Caco-2 (cell line): ENCODE results near the gene ZNF674. TPM values are rescaled to one million over a fixed set of nuclear protein-coding genes. Genes with fewer than 3 reads are reported as not detected.

ENCODE experiments used
- BruUV-seq: library from RNA; stranded (reverse); fragments of 400-500 nt; replicated peaks from 2 replicates; lab custom pipeline; 2021; lab: Mats Ljungman, UMichigan
- CTCF ChIA-PET: fragments of 300-600 bp; sonication (Branson Sonifier 250); formaldehyde crosslinking; loops from one replicate; lab custom pipeline; 2022; ENCODE audit warnings: antibody characterized with exemption; lab: Charles Lee
- POLR2A ChIA-PET: fragments of 300-600 bp; sonication (Branson Sonifier 250); formaldehyde crosslinking; loops from one replicate; lab custom pipeline; 2022; ENCODE audit warnings: antibody characterized with exemption; lab: Charles Lee
- DNase-seq, 2 experiments: peaks; one replicate each; pipeline versions ENCODE4 v3.0.0 to v3.0.0-alpha.2; 2020 to 2022
- H3K27me3 ChIP-seq: replicated peaks from 2 replicates; pipeline ENCODE4 v1.6.0; 2011; ENCODE audit warnings: low read length; ENCODE audit not compliant: control insufficient read depth, insufficient read depth
- H3K36me3 ChIP-seq: 2 replicates; pipeline ENCODE4 v1.5.1; 2011; ENCODE audit warnings: low read length; ENCODE audit not compliant: control insufficient read depth, insufficient read depth
- H3K4me1 ChIP-seq: fragments of 250-450 bp; sonication (Bioruptor Pico); 2 replicates; pipeline ENCODE4 v1.5.1; 2020; ENCODE audit warnings: mild to moderate bottlenecking
- H3K4me3 ChIP-seq: 2 replicates; pipeline ENCODE4 v1.5.1; 2011; ENCODE audit warnings: low read depth, mild to moderate bottlenecking, control low read depth, low read length
- H3K9me3 ChIP-seq: fragments of 250-450 bp; sonication (Bioruptor Pico); 2 replicates; pipeline ENCODE4 v1.5.1; 2020; ENCODE audit warnings: mild to moderate bottlenecking, moderate library complexity
- H3K27ac Mint-ChIP-seq: one replicate; pipeline ENCODE4 v1.8.0; 2022; ENCODE audit warnings: mixed read lengths; ENCODE audit not compliant: unreplicated experiment
- H3K27me3 Mint-ChIP-seq: one replicate; pipeline ENCODE4 v1.8.0; 2022; ENCODE audit warnings: mixed read lengths; ENCODE audit not compliant: insufficient read depth, unreplicated experiment
- H3K36me3 Mint-ChIP-seq: one replicate; pipeline ENCODE4 v1.8.0; 2022; ENCODE audit warnings: mild to moderate bottlenecking, mixed read lengths; ENCODE audit not compliant: insufficient read depth, unreplicated experiment
- H3K4me1 Mint-ChIP-seq: one replicate; pipeline ENCODE4 v1.8.0; 2022; ENCODE audit warnings: low read depth, mixed read lengths; ENCODE audit not compliant: unreplicated experiment
- H3K4me3 Mint-ChIP-seq: one replicate; pipeline ENCODE4 v1.8.0; 2022; ENCODE audit warnings: mild to moderate bottlenecking, moderate library complexity, mixed read lengths; ENCODE audit not compliant: unreplicated experiment
- H3K9me3 Mint-ChIP-seq: one replicate; pipeline ENCODE4 v1.8.0; 2022; ENCODE audit warnings: mixed read lengths; ENCODE audit not compliant: unreplicated experiment
- intact Hi-C: fragments of 100-400 bp; cut with micrococcal nuclease; formaldehyde crosslinking; loops from one replicate; pipeline ENCODE4 v1.10.0; 2022; ENCODE audit not compliant: unreplicated experiment
- total RNA-seq: library from RNA; stranded (reverse); gene quantifications from 2 replicates; pipeline ENCODE4 v1.2.3, GENCODE V29; 2022
- TF ChIP-seq, protein P1 (sequence below), 2 experiments: fragments of 200-600 bp in 1 of 2; IDR thresholded peaks; 1 replicate in 1 of 2; 2 replicates in 1 of 2; pipeline versions ENCODE4 v1.5.1 to v1.8.0; 2011 to 2022; ENCODE audit warnings: antibody characterized with exemption in 1 of 2, control low read depth in 1 of 2, inconsistent platforms in 1 of 2, low read depth in 1 of 2, low read length in 1 of 2, mild to moderate bottlenecking in 1 of 2, moderate library complexity in 1 of 2; ENCODE audit not compliant: insufficient read depth in 1 of 2, severe bottlenecking in 1 of 2, unreplicated experiment in 1 of 2

Gene ZNF674
- total RNA-seq, 1 experiment from 2014 or later, result 4.6 TPM

DNA sequence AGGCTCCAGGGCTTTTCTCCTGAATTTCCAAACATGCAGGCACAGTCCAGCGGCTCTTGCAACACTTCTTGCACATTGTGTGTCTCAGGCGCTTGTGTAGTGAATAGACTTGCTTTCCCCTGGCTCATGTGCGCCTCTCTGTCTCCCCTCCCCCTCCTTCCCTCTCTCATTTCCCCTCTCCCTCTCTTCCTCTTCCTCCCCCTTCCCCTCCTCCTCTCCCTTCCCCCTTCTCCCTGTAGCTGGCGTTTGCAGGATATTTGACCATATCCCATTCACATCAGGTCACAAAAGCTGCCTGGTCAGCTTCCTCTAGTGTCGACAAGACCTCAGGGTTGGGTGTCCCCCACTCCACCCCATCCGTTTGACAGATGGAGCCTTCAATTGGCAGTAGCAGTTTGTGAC is 30.8 kb upstream of the ZNF674 start:
- ChIA-PET CTCF (no interaction called here), POLR2A (no interaction called here)
- Mint-ChIP-seq H3K27ac (no peak overlapping the region), H3K4me1 (peaks cover 7% of the 10 kb centered on the region), H3K9me3 (no peaks in the 10 kb centered on the region), H3K4me3 (no peak overlapping the region), H3K27me3 (no peaks in the 10 kb centered on the region), H3K36me3 (peaks cover 12% of the 10 kb centered on the region)
- no peaks in the 10 kb centered on the region for H3K27me3 ChIP-seq
- H3K4me3 ChIP-seq, result peak overlapping the region; percentile 5
- no peaks in the 10 kb centered on the region for H3K9me3 ChIP-seq
- intact Hi-C loops, result no loop called here
- no TSS peak for BruUV-seq
- no peak for DNase-seq
- TF ChIP-seq, protein P1, sequence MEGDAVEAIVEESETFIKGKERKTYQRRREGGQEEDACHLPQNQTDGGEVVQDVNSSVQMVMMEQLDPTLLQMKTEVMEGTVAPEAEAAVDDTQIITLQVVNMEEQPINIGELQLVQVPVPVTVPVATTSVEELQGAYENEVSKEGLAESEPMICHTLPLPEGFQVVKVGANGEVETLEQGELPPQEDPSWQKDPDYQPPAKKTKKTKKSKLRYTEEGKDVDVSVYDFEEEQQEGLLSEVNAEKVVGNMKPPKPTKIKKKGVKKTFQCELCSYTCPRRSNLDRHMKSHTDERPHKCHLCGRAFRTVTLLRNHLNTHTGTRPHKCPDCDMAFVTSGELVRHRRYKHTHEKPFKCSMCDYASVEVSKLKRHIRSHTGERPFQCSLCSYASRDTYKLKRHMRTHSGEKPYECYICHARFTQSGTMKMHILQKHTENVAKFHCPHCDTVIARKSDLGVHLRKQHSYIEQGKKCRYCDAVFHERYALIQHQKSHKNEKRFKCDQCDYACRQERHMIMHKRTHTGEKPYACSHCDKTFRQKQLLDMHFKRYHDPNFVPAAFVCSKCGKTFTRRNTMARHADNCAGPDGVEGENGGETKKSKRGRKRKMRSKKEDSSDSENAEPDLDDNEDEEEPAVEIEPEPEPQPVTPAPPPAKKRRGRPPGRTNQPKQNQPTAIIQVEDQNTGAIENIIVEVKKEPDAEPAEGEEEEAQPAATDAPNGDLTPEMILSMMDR (IDR thresholded peaks at IDR 0.05; ENCODE audit: insufficient read depth in 1 of 2, low read depth in 1 of 2, low read length in 1 of 2, severe bottlenecking in 1 of 2, unreplicated experiment in 1 of 2), result no peak
- no peaks in the 10 kb centered on the region for H3K36me3 ChIP-seq
- no peaks in the 10 kb centered on the region; the same call in 1 of the 2 replicates for H3K4me1 ChIP-seq

DNA sequence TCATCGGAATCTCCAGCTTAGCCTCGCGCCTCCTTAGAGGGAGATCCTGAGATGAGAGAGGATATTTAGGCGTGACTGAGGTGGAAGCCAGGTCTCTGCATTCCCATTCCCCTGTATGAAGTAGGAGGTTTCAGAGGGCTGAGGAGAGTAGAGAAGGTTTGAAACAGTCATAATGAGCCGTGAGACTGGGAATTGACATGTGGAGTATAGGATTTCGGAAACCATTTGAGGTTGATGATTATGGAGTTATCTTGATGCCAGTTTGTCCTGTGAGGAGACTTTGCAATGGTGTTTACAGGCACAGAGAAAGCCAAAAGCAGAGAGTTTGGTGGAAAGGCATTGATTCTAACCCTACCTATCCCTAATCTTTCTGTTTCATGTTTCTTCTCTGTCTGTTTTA is 30.4 kb upstream of the ZNF674 start:
- Histone ChIP-seq H3K36me3 (no peaks in the 10 kb centered on the region), H3K4me3 (no peak overlapping the region), H3K4me1 (no peaks in the 10 kb centered on the region; the same call in 1 of the 2 replicates), H3K9me3 (no peaks in the 10 kb centered on the region), H3K27me3 (no peaks in the 10 kb centered on the region)
- ChIA-PET POLR2A (no interaction called here), CTCF (no interaction called here)
- TF ChIP-seq, protein P1 (IDR thresholded peaks at IDR 0.05; ENCODE audit: insufficient read depth in 1 of 2, low read depth in 1 of 2, low read length in 1 of 2, severe bottlenecking in 1 of 2, unreplicated experiment in 1 of 2), result no peak
- Mint-ChIP-seq H3K4me3 (no peak overlapping the region), H3K36me3 (peaks cover 12% of the 10 kb centered on the region), H3K27me3 (no peaks in the 10 kb centered on the region), H3K4me1 (peaks cover 7% of the 10 kb centered on the region), H3K9me3 (no peaks in the 10 kb centered on the region), H3K27ac (no peak overlapping the region)
- intact Hi-C loops, result no loop called here
- no peak for DNase-seq
- BruUV-seq, result TSS peak; percentile 26

DNA sequence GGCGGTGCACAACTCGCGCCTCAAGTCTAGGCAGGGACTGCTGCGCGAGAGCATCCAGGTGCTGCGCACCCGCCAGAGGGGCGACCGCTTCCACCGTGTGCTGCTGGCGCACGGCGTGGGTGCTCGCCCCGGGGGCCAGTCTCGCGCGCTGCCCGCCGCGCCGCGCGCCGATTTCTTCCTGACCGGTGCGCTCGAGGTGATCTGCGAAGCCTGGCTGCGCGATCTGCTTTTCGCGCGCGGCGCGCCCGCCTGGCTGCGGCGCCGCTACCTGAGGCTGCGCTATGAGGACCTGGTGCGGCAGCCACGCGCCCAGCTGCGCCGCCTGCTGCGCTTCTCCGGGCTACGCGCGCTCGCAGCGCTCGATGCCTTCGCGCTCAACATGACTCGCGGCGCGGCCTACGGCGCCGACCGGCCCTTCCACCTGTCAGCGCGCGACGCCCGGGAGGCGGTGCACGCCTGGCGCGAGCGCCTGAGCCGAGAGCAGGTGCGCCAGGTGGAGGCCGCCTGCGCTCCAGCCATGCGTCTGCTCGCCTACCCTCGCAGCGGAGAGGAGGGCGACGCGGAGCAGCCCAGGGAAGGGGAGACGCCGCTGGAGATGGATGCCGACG is 29.7 kb upstream of the ZNF674 start:
- H3K9me3 Mint-ChIP-seq, result no peaks in the 10 kb centered on the region
- peaks cover 7% of the 10 kb centered on the region for H3K4me1 Mint-ChIP-seq
- DNase-seq, result no peak
- peaks cover 12% of the 10 kb centered on the region for H3K36me3 Mint-ChIP-seq
- ChIA-PET POLR2A (no interaction called here), CTCF (no interaction called here)
- Histone ChIP-seq H3K36me3 (no peaks in the 10 kb centered on the region), H3K9me3 (no peaks in the 10 kb centered on the region), H3K4me3 (no peak overlapping the region), H3K27me3 (no peaks in the 10 kb centered on the region), H3K4me1 (no peaks in the 10 kb centered on the region; the same call in 1 of the 2 replicates)
- H3K27me3 Mint-ChIP-seq, result no peaks in the 10 kb centered on the region
- intact Hi-C loops, result no loop called here
- H3K27ac Mint-ChIP-seq, result no peak overlapping the region
- TF ChIP-seq, protein P1 (IDR thresholded peaks at IDR 0.05; ENCODE audit: insufficient read depth in 1 of 2, low read depth in 1 of 2, low read length in 1 of 2, severe bottlenecking in 1 of 2, unreplicated experiment in 1 of 2), result no peak
- no TSS peak for BruUV-seq
- H3K4me3 Mint-ChIP-seq, result no peak overlapping the region
